Measurements from ENCODE around the gene KSR1.
"Not testable (repeated sequence)": the region's sequence is repeated elsewhere in the genome, so short reads cannot be mapped to it uniquely, and the experiment has no call there.

The KSR1 gene

GRCh38 chr17:27426471-27426870 lies 29.8 kb upstream of the KSR1 start:
- DNase-seq (ENCODE audit: low spot score) = not testable (repeated sequence)

DNA sequence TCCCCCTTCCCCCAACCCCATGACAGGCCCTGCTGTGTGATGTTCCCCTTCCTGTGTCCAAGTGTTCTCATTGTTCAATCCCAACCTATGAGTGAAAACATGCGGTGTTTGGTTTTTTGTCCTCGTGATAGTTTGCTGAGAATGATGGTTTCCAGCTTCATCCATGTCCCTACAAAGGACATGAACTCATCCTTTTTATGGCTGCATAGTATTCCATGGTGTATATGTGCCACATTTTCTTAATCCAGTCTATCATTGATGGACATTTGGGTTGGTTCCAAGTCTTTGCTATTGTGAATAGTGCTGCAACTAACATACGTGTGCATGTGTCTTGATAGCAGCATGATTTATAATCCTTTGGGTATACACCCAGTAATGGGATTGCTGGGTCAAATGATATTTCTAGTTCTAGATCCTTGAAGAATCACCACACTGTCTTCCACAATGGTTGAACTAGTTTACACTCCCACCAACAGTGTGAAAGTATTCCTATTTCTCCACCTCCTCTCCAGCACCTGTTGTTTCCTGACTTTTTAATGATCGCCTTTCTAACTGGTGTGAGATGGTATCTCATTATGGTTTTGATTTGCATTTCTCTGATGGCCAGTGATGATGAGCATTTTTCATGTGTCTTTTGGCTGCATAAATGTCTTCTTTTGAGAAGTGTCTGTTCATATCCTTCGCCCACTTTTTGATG lies 28.9 kb upstream of the KSR1 start:
- not testable (repeated sequence) for DNase-seq (ENCODE audit: low spot score)

GRCh38 chr17:27428781-27429505 lies 27.3 kb upstream of the KSR1 start:
- DNase-seq (ENCODE audit: low spot score) = no peak

DNA sequence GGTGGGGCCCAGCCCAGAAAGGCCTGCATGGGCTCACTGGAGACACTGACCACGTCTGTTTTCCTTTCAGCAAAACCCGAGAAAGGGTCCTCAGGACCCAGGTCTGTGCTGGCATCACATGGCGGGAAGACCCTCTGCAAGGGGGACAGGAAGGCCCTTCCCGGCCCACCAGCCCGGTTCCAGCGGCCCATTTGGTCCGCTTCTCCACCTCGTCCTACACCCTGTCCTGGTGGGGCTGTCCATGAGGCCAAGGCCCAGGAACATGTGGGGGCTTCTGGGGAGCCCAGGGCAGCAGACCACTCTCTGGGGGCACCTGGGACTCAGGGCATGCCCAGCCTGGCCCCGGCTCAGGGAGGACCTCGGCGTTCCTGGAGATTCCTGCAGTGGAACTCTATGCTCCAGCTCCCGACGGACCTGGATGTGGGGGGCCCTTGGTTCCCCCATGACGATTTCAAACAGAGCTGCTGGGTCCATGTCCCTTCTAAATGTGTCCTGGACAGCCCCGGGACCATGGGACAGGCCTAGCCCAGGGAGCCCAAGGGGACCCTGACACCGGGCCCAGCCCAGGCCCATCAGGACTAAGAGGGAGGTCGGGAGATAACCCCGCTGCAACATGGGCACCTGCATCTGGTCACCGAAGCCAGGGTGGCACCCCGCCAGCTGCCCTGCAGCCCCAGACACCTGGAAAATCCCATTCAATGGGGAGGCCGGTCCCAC lies 26.4 kb upstream of the KSR1 start:
- DNase-seq (ENCODE audit: low spot score) = no peak

GRCh38 chr17:27430383-27430840 lies 25.8 kb upstream of the KSR1 start:
- no peak for DNase-seq (ENCODE audit: low spot score)

DNA sequence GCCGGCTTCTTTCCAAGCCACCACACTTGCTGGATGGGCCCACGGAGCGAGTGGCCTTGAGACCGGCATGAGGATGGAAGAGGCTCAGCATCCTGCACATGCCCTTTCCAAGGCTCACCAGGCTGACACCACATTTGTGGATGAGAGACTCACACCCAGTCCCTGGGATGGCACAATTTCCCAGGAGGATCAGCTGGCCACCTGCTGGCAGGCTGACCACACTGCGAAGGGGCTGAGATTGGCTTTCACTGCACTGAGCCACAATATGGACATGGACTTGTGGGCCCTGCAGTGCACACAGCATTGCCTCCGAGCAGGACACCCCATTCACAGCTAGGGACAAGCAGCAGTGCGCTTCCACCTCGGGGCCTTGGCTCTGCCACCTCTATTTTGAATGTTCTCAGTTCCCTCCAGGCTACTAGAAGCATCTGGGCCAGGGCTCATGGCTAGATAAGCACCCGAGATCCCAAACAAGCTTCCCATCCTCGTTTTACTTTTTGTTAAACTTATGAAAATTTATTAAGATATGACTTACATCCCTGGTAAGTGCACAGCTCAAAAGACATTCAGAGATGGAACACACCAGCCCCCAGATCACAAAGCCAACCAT lies 25.3 kb upstream of the KSR1 start:
- DNase-seq (ENCODE audit: low spot score) = no peak

DNA sequence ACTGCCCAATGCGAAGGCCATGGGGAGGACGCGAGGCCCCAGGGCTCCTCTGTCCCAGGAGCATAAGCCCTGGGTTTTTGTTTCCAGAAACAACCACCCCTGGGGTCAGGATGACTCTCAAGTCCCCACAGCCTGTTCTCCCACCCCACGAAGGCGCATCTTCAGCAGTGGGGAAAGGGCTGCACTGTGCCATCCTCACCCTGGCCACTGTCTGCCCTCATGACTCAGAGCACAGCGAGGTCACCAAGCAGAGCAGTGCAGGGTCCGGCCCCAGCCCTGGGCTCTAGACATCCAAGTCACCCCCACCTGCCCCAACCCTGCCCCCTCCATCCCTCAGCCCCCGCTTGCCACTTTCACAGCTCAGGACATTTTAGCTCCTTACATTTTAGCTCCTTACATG lies 22.7 kb upstream of the KSR1 start:
- DNase-seq (ENCODE audit: low spot score) = no peak

GRCh38 chr17:27435431-27436070 lies 20.7 kb upstream of the KSR1 start:
- DNase-seq (ENCODE audit: low spot score) = not testable (repeated sequence)

DNA sequence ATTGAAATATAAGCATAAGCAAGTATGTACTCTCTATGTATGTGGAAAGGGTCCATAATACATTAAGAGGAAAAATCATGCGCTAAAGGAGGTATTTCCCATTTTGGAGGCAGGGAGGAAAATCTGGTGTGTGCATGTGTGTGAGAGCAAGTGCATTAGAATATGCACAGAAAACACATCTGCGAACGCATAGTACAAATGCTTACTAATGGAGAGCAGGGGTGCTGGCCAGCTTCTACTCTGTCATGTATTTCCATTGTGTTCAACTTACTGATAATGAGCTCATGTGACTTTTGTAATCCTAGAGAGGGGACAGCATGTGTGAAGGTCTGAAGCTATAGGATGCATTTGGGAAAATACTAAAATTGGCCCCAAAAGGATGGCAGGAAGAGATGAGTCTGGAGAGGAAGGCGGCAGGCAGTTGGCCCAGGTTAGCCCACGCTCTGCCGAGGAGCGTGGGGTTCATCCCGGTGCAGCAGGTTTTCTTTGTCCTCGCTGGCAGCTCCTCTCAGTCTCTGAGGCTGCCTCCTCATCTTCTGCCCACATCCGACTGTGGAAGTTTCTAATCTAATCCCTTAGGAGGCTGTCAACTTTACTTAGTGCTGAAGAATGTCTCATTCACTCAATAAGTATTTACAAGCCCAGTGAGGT lies 17.8 kb upstream of the KSR1 start:
- DNase-seq (ENCODE audit: low spot score) = no peak

DNA sequence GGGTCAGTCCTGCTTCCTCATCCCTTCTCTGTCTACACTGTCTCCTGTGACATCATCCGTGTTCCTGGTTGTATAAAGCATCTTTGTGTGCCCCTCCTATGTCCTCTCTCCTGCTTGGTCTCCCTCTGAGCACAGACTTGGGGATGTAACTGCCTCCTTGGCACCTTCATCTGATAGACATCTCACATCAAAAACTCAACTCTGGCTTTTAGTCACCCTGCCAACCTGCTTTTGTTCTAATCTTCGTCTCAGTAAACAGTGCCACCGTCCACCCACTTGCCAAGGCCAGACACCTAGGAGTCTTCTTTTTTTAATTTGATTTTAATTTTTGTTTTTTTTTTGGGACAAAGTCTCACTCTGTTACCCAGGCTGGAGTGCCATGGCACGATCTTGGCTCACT lies 16.9 kb upstream of the KSR1 start:
- DNase-seq (ENCODE audit: low spot score) = no peak

DNA sequence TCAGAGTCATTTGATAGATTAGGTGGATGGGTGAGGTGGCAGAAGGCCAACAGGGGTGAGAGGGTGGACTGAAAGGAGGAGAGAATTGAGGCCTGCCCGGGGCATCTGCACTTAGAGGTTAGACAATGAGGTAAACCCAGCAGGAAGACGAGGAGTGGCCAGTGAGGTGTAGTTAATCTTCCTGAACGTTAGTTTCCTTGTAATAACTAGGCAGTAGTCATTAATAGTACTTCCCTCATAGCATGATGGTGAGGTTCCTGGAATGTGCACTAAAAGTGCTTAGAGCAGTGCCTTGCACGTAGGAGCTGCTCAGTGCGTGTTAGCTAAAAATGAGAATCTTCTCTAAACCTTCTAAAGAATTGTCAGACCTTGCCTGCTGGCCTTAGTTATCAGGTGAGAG lies 13.5 kb upstream of the KSR1 start:
- no peak for DNase-seq (ENCODE audit: low spot score)

DNA sequence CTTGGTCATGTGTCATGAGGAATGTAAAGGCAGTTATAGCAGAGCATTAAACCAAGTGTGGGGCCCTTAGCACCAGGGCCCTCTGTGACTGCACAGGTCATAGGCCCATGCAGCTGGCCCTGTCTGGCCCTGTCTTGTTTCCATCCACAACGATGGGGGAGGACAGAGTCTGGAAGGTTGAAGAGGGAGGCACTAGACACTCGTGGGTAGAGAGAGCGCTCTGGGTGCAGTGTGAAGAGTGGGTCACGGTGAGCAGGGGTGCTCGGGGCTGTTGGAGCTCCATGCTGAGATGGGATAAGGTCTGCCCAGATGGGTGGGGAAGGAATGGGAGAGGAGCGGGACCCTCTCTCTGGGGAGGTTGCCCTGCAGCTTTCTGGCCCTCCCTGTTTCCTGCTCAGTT lies 12.8 kb upstream of the KSR1 start:
- no peak for DNase-seq (ENCODE audit: low spot score)

GRCh38 chr17:27445971-27446370 lies 10.3 kb upstream of the KSR1 start:
- DNase-seq (ENCODE audit: low spot score) = no peak

DNA sequence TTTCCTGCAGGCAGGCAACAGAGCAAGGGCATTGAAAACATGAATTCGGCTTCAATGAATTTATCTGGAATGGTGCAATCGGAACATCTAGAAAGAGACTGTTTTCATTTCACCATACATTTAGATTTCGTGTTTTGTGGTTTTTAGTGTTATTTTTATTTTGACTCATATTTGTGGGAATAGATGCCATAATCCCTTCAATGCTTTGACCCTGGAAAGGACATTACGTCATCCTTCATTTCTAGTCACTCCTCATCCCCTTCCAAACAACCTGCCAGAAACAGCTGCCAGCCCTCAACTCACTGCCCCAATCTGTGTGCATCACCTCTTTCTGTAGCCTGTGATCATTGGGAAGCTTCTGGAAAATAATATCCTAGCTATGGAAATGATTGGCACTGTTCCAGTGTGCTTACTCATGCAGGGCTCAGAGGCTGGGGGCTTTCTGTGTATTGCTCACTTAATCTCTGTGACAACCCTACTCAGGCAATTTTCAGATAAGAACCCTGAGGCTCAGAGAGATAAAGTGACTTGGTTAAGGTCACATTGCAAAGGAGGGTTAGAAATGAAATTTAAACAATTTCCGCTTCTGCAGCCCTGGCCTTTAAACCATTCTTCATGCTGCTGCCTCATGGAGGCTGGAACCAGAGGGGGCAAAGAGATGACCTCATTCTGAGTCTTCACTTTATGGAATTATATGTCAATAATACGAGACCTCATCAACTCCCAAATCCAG lies 9.5 kb upstream of the KSR1 start:
- DNase-seq (ENCODE audit: low spot score) = no peak

DNA sequence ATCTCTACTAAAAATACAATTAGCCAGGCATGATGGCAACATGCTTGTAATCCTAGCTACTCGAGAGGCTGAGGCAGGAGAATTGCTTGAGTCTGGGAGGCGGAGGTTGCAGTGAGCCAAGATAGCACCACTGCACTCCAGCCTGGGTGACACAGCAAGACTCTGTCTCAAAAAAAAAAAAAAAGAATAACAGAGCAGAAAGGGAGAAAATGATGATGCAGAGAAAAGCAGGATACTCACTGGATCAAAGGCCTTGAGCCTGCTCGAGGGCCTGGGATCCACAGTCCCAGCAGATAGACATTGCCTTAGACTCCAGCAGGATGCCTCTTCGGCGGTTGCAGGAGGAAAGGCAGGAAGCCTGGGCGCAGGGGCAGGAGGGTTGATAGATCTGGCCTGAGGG lies 7.7 kb upstream of the KSR1 start:
- DNase-seq (ENCODE audit: low spot score) = not testable (repeated sequence)

GRCh38 chr17:27449541-27449940 lies 6.7 kb upstream of the KSR1 start:
- DNase-seq (ENCODE audit: low spot score) = no peak

- no peak for DNase-seq (ENCODE audit: low spot score)
These were observed 6.3 kb upstream of the KSR1 start for GRCh38 chr17:27449988-27450387.

- no peak for DNase-seq (ENCODE audit: low spot score)
These were observed 5.8 kb upstream of the KSR1 start for GRCh38 chr17:27450416-27450815.

DNA sequence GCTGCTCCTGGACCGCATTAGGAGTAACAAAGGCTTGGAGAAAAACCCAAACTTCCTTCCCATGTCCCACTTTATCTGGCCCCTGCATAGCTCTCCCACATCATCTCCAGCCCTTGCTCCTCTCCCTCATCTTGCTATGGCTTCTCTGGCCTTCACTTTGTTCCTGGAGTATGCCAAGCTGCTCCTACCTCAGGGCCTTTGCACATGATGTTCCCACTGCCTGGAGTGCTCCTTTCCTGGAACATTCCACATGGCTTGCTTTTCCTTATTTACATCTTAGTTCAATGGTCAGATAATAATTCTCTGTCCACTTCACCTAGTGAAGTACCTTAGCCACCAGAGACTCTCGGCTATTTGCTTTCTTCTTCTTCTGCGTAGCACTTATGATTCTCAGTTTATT lies 4.3 kb upstream of the KSR1 start:
- no peak for DNase-seq (ENCODE audit: low spot score)

- no peak for DNase-seq (ENCODE audit: low spot score)
These were observed 3.4 kb upstream of the KSR1 start for GRCh38 chr17:27452828-27453227.

DNA sequence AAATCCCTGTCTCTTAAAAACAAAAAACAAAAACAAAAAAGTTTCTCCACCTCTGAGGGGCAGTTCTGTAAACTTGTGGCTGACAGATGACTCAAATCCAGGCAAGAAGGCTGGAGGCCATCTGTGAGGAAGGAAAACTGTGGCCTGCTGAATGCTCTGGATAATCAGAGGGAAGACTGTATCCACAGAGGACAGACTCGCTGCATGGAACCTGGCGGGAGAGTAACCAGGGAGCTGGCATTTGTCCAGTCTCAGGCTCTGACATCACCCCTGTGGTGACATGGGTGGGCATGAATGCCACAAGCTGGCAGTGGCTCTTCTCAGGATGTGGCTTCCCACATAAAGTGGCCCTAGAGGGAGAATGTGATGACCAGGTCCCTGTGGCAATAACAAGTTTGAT lies 2.8 kb upstream of the KSR1 start:
- no peak for DNase-seq (ENCODE audit: low spot score)
